ENCODE data around the gene GFRA1. TPM values are rescaled to one million over a fixed set of nuclear protein-coding genes. Genes with fewer than 3 reads are reported as not detected.

The GFRA1 gene
- total RNA-seq, 1 donor from 2014 or later: 14.0 TPM

DNA sequence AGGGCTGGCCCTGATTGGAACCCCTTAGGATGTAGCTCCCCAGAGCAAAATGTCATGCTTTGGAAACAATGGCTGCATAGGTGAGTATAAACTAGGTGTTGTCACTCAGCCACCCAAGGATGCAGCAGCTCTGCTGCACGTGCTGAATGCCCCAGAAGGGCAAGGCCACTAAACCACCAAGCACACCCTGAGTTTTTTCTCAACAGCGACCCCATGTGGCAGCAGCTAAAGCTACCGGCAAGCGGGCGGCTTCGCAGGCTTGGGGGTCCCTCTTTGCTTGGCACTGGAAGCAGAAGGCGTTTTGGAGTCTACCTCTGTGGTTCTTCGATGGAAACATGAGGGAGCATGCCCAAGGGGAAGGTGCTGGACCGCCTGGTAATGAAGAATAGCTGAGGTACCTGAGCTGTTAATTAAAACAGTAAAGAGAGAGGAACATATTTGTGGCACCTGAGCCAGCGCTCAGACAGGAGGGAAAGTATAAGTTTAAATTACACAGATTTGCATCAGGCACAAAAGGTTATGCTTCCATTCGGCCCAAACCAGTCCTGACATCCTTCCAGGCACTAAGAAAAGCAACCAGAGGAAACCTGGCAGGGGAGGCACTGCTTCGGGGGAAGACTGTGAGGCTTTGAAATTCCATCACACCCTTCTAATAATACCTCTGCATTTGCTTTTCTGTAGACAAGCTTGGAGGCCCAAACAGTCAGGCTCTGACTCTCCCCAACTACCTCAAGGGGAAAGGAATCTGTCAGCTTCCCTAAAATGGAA, 152.1 kb downstream of the GFRA1 start:
- TF ChIP-seq EZH2phosphoT487 (IDR thresholded peaks at IDR 0.05): no peak
- TF ChIP-seq, protein P1, sequence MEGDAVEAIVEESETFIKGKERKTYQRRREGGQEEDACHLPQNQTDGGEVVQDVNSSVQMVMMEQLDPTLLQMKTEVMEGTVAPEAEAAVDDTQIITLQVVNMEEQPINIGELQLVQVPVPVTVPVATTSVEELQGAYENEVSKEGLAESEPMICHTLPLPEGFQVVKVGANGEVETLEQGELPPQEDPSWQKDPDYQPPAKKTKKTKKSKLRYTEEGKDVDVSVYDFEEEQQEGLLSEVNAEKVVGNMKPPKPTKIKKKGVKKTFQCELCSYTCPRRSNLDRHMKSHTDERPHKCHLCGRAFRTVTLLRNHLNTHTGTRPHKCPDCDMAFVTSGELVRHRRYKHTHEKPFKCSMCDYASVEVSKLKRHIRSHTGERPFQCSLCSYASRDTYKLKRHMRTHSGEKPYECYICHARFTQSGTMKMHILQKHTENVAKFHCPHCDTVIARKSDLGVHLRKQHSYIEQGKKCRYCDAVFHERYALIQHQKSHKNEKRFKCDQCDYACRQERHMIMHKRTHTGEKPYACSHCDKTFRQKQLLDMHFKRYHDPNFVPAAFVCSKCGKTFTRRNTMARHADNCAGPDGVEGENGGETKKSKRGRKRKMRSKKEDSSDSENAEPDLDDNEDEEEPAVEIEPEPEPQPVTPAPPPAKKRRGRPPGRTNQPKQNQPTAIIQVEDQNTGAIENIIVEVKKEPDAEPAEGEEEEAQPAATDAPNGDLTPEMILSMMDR (IDR thresholded peaks at IDR 0.05): peak; percentile 77
- Histone ChIP-seq H3K9ac (no peak overlapping the region), H3K9me3 (ENCODE audit: low read depth) (no peaks in the 10 kb centered on the region), H3K4me3 (no peak overlapping the region), H3K79me2 (ENCODE audit: low read depth) (no peaks in the 10 kb centered on the region), H2AFZ (replicated peaks) (no peak overlapping the region), H3F3A (ENCODE audit: low read depth) (no peaks in the 10 kb centered on the region), H3K4me2 (no peak overlapping the region), H4K20me1 (ENCODE audit: low read depth) (no peaks in the 10 kb centered on the region), H3K27me3 (no peaks in the 10 kb centered on the region), H3K4me1 (no peaks in the 10 kb centered on the region), H3K36me3 (no peaks in the 10 kb centered on the region), H3K27ac (no peak overlapping the region)
- H3K27me3 Mint-ChIP-seq (ENCODE audit: insufficient read depth, low read depth): peaks cover 4% of the 10 kb centered on the region
- no peaks in the 10 kb centered on the region for H3K4me1 Mint-ChIP-seq
- no peak overlapping the region for H3K4me3 Mint-ChIP-seq
- H3K9me3 Mint-ChIP-seq: no peaks in the 10 kb centered on the region
- peak; percentile 59 for DNase-seq (ENCODE audit: low spot score)
- H3K36me3 Mint-ChIP-seq: no peaks in the 10 kb centered on the region
- no peak overlapping the region for H3K27ac Mint-ChIP-seq

DNA sequence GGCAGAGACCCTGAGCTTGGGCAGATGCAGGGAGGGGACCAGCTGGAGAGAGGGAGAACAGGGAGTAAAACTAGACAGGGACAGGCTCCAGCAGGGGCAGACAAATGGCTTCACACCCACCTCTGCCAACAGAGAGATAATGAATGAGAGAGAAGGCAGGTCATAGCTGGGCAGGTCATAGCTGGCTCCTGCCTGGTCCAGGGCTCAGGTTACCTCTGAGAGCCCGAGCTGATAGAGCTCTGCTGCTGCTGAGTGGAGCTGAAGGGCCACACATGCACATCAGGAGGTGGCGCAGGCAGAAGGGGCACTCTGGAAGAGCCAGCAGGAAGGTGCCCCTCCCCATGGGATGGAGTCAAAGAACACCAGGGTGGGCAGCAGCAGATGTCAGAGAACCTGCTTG, 154.2 kb downstream of the GFRA1 start:
- no peaks in the 10 kb centered on the region for H3K36me3 Mint-ChIP-seq
- no peaks in the 10 kb centered on the region for H4K20me1 ChIP-seq (ENCODE audit: low read depth)
- no peaks in the 10 kb centered on the region for H3K27me3 ChIP-seq
- no peaks in the 10 kb centered on the region for H3K9me3 Mint-ChIP-seq
- H3F3A ChIP-seq (ENCODE audit: low read depth): no peaks in the 10 kb centered on the region
- DNase-seq (ENCODE audit: low spot score): no peak
- H3K4me3 ChIP-seq: no peak overlapping the region
- no peak overlapping the region for H3K4me2 ChIP-seq
- no peak overlapping the region for H3K27ac Mint-ChIP-seq
- H3K27ac ChIP-seq: no peak overlapping the region
- H3K4me3 Mint-ChIP-seq: no peak overlapping the region
- peaks cover 6% of the 10 kb centered on the region for H3K4me1 Mint-ChIP-seq
- no peak overlapping the region for H2AFZ ChIP-seq (replicated peaks)
- no peaks in the 10 kb centered on the region for H3K4me1 ChIP-seq
- H3K9ac ChIP-seq: no peak overlapping the region
- H3K9me3 ChIP-seq (ENCODE audit: low read depth): no peaks in the 10 kb centered on the region
- TF ChIP-seq, protein P1 (IDR thresholded peaks at IDR 0.05): no peak
- H3K36me3 ChIP-seq: no peaks in the 10 kb centered on the region
- peaks cover 4% of the 10 kb centered on the region for H3K27me3 Mint-ChIP-seq (ENCODE audit: insufficient read depth, low read depth)
- H3K79me2 ChIP-seq (ENCODE audit: low read depth): no peaks in the 10 kb centered on the region

DNA sequence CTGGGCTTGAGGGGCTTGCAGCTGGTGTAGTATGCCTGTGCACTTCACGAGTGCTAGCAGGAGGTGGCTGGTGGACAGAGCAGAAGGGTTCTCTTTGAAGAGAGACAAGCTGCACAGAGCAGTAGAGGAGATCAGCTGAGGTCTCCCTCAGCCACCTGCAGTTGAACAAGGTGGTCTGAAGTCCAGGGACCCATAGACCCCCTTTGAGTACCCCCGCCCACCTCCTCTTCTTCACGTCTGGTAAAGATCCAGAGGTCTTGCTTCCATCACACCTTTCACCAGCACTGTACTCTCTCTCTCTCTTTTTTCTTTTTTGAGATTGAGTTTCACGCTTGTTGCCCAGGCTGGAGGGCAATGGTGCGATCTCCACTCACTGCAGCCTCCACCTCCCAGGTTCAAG, 157.2 kb downstream of the GFRA1 start:
- no peaks in the 10 kb centered on the region for H3K79me2 ChIP-seq (ENCODE audit: low read depth)
- Mint-ChIP-seq H3K36me3 (no peaks in the 10 kb centered on the region), H3K27ac (peak overlapping the region; percentile 4), H3K4me1 (peaks cover 19% of the 10 kb centered on the region), H3K27me3 (ENCODE audit: insufficient read depth, low read depth) (peaks cover 5% of the 10 kb centered on the region), H3K4me3 (no peak overlapping the region), H3K9me3 (no peaks in the 10 kb centered on the region)
- H4K20me1 ChIP-seq (ENCODE audit: low read depth): no peaks in the 10 kb centered on the region
- H3K27me3 ChIP-seq: no peaks in the 10 kb centered on the region
- H3F3A ChIP-seq (ENCODE audit: low read depth): no peaks in the 10 kb centered on the region
- no peak overlapping the region for H3K4me3 ChIP-seq
- no peak overlapping the region for H3K9ac ChIP-seq
- no peaks in the 10 kb centered on the region for H3K4me1 ChIP-seq
- no peaks in the 10 kb centered on the region for H3K36me3 ChIP-seq
- no peak overlapping the region for H3K27ac ChIP-seq
- no peak overlapping the region for H3K4me2 ChIP-seq
- H3K9me3 ChIP-seq (ENCODE audit: low read depth): no peaks in the 10 kb centered on the region
- TF ChIP-seq EZH2 (IDR thresholded peaks at IDR 0.05) (no peak), EZH2phosphoT487 (IDR thresholded peaks at IDR 0.05) (no peak)
- TF ChIP-seq, protein P1 (IDR thresholded peaks at IDR 0.05): no peak
- DNase-seq (ENCODE audit: low spot score): no peak
- H2AFZ ChIP-seq (replicated peaks): no peak overlapping the region
